Vagina (tissue), 2 donors: ENCODE data around the gene BTG2. TPM values are rescaled to one million over a fixed set of nuclear protein-coding genes. Genes with fewer than 3 reads are reported as not detected.
A peak's percentile ranks its signal among the peaks of the same experiment; 100 is the strongest.

Experiments
- DNase-seq, 2 donors: peaks; one replicate each; pipeline ENCODE4 v3.0.0-alpha.2; 2017; ENCODE audit errors: extremely low spot score in 2 of 2
- H3K27ac ChIP-seq: fragments of 200-600 bp; sonication (generic); one replicate; pipeline ENCODE4 v1.5.1; 2019
- H3K27me3 ChIP-seq: fragments of 200-600 bp; sonication (generic); one replicate; pipeline ENCODE4 v1.5.1; 2019
- H3K36me3 ChIP-seq, 2 donors: fragments of 200-600 bp; sonication (generic); one replicate each; pipeline ENCODE4 v1.5.1; 2017 to 2019
- H3K4me1 ChIP-seq: fragments of 200-600 bp; sonication (generic); one replicate; pipeline ENCODE4 v1.5.1; 2019
- H3K4me3 ChIP-seq, 2 donors: fragments of 200-600 bp; sonication (generic); 1 replicate in 1 of 2; 2 replicates in 1 of 2; pipeline ENCODE4 v1.5.1; 2016 to 2019
- H3K9me3 ChIP-seq: fragments of 200-600 bp; sonication (generic); one replicate; pipeline ENCODE4 v1.5.1; 2019
- CTCF ChIP-seq, 3 experiments: fragments of 450-650 bp in 2 of 3; fragments of 200-600 bp in 1 of 3; sonication (generic) in 1 of 3; IDR thresholded peaks; one replicate each; pipeline ENCODE4 v1.5.1; 2017 to 2019; ENCODE audit warnings: antibody characterized with exemption in 3 of 3, mild to moderate bottlenecking in 2 of 3, moderate library complexity in 2 of 3
- POLR2A ChIP-seq, 2 donors: fragments of 450-650 bp; IDR thresholded peaks; one replicate each; pipeline ENCODE4 v1.6.1; 2017; ENCODE audit warnings: antibody characterized with exemption in 2 of 2, mild to moderate bottlenecking in 2 of 2, moderate library complexity in 2 of 2
- POLR2AphosphoS5 ChIP-seq, 2 donors: sonication (generic); formaldehyde crosslinking; IDR thresholded peaks; one replicate each; pipeline ENCODE4 v1.9.0; 2017; ENCODE audit warnings: antibody characterized with exemption in 2 of 2, mild to moderate bottlenecking in 2 of 2, low read depth in 1 of 2; ENCODE audit not compliant: insufficient read depth in 1 of 2
- intact Hi-C: fragments of 100-400 bp; cut with DNase I; formaldehyde crosslinking; loops from one replicate; pipeline ENCODE4 v1.15.1; 2023
- total RNA-seq: library from RNA; depleted of rRNA; stranded (reverse); fragments of >200 nt; gene quantifications from one replicate; pipeline ENCODE4 v1.2.3, GENCODE V29; 2016

BTG2 gene
- total RNA-seq, 1 donor from 2014 or later: 191 TPM

- H3K36me3 ChIP-seq: no peaks in the 10 kb centered on the region
- no peak overlapping the region for H3K27ac ChIP-seq
- no peak for DNase-seq
- H3K4me3 ChIP-seq: no peak overlapping the region
- peaks cover 59% of the 10 kb centered on the region for H3K4me1 ChIP-seq
- H3K9me3 ChIP-seq: no peaks in the 10 kb centered on the region
- H3K27me3 ChIP-seq: no peaks in the 10 kb centered on the region
- TF ChIP-seq CTCF (IDR thresholded peaks at IDR 0.05): no peak
- TF ChIP-seq POLR2AphosphoS5 (IDR thresholded peaks at IDR 0.05; ENCODE audit: insufficient read depth in 1 of 2, low read depth in 1 of 2): no peak
- no peak for TF ChIP-seq POLR2A (IDR thresholded peaks at IDR 0.05)
- intact Hi-C loops: no loop called here
Measured at GRCh38 chr1:203284411-203285123, 20.8 kb upstream of the BTG2 start.

- no peak for DNase-seq
- H3K4me1 ChIP-seq: peaks cover 66% of the 10 kb centered on the region
Measured at GRCh38 chr1:203286161-203286984, 18.9 kb upstream of the BTG2 start.

GRCh38 chr1:203287109-203287893 is 18.0 kb upstream of the BTG2 start:
- H3K9me3 ChIP-seq: no peaks in the 10 kb centered on the region
- H3K4me1 ChIP-seq: peaks cover 68% of the 10 kb centered on the region
- H3K27me3 ChIP-seq: no peaks in the 10 kb centered on the region
- no peak overlapping the region for H3K4me3 ChIP-seq
- no peaks in the 10 kb centered on the region for H3K36me3 ChIP-seq
- intact Hi-C loops: no loop called here
- no peak for DNase-seq
- TF ChIP-seq POLR2AphosphoS5 (IDR thresholded peaks at IDR 0.05; ENCODE audit: insufficient read depth in 1 of 2, low read depth in 1 of 2) (peak; percentile 70 to 80), POLR2A (IDR thresholded peaks at IDR 0.05) (no peak), CTCF (IDR thresholded peaks at IDR 0.05) (peak in 1 of 3 experiments; percentile 7)
- H3K27ac ChIP-seq: peak overlapping the region; percentile 89

More at GRCh38 chr1:203286161-203286984, 18.9 kb upstream of the BTG2 start:
- TF ChIP-seq POLR2A (IDR thresholded peaks at IDR 0.05) (no peak), CTCF (IDR thresholded peaks at IDR 0.05) (no peak), POLR2AphosphoS5 (IDR thresholded peaks at IDR 0.05; ENCODE audit: insufficient read depth in 1 of 2, low read depth in 1 of 2) (no peak)
- Histone ChIP-seq H3K27me3 (no peaks in the 10 kb centered on the region), H3K9me3 (no peaks in the 10 kb centered on the region), H3K4me3 (no peak overlapping the region), H3K27ac (peak overlapping the region; percentile 89), H3K36me3 (no peaks in the 10 kb centered on the region)
- intact Hi-C loops: no loop called here

- H3K4me1 ChIP-seq: peaks cover 62% of the 10 kb centered on the region
Measured at GRCh38 chr1:203287898-203288297, 17.4 kb upstream of the BTG2 start.

More at GRCh38 chr1:203287898-203288297, 17.4 kb upstream of the BTG2 start:
- H3K9me3 ChIP-seq: no peaks in the 10 kb centered on the region
- H3K4me3 ChIP-seq: no peak overlapping the region
- TF ChIP-seq POLR2AphosphoS5 (IDR thresholded peaks at IDR 0.05; ENCODE audit: insufficient read depth in 1 of 2, low read depth in 1 of 2) (no peak), CTCF (IDR thresholded peaks at IDR 0.05) (no peak), POLR2A (IDR thresholded peaks at IDR 0.05) (no peak)
- no peak for DNase-seq
- intact Hi-C loops: no loop called here
- H3K36me3 ChIP-seq: no peaks in the 10 kb centered on the region
- peak overlapping the region; percentile 89 for H3K27ac ChIP-seq
- no peaks in the 10 kb centered on the region for H3K27me3 ChIP-seq
